OCI-LY7 (cell line): ENCODE results near the gene COX17. TPM values are rescaled to one million over a fixed set of nuclear protein-coding genes. Genes with fewer than 3 reads are reported as not detected.

Experiments
- BruUV-seq: library from RNA; stranded (reverse); fragments of 400-500 nt; replicated peaks from 2 replicates; lab custom pipeline; 2021; lab: Mats Ljungman, UMichigan
- CTCF ChIA-PET: fragments of 300-600 bp; sonication (Branson Sonifier 250); formaldehyde crosslinking; loops from one replicate; lab custom pipeline; 2022; ENCODE audit warnings: antibody characterized with exemption; ENCODE audit not compliant: unreplicated experiment; lab: Charles Lee
- POLR2A ChIA-PET: fragments of 300-600 bp; sonication (Branson Sonifier 250); formaldehyde crosslinking; loops from one replicate; lab custom pipeline; 2022; ENCODE audit warnings: antibody characterized with exemption; lab: Charles Lee
- DNase-seq: peaks from one replicate; pipeline ENCODE4 v3.0.0-alpha.2; 2015; ENCODE audit warnings: low spot score
- H2AFZ ChIP-seq: fragments of 200-600 bp; sonication (generic), shearing (Covaris generic); 2 replicates; pipeline ENCODE4 v1.6.1; 2014; ENCODE audit warnings: mild to moderate bottlenecking, antibody characterized with exemption, low read length, moderate library complexity
- H3K27ac ChIP-seq: fragments of 200-600 bp; sonication (generic); 2 replicates; pipeline ENCODE4 v1.5.1; 2014; ENCODE audit warnings: mixed run types, low read depth, mild to moderate bottlenecking, moderate library complexity, low read length, inconsistent platforms; ENCODE audit not compliant: poor library complexity, severe bottlenecking
- H3K36me3 ChIP-seq: fragments of 200-600 bp; sonication (generic); 2 replicates; pipeline ENCODE4 v1.6.1; 2014; ENCODE audit warnings: mild to moderate bottlenecking, antibody characterized with exemption, low read length, moderate library complexity, mixed read lengths; ENCODE audit not compliant: insufficient read depth
- H3K4me1 ChIP-seq: fragments of 200-600 bp; sonication (generic); 2 replicates; pipeline ENCODE4 v1.5.1; 2014; ENCODE audit warnings: mild to moderate bottlenecking, low read length; ENCODE audit not compliant: insufficient read depth, poor library complexity, severe bottlenecking
- H3K4me2 ChIP-seq: fragments of 200-600 bp; sonication (generic); 2 replicates; pipeline ENCODE4 v1.6.1; 2014; ENCODE audit warnings: mild to moderate bottlenecking, low read length
- H3K4me3 ChIP-seq: fragments of 200-600 bp; sonication (generic); 2 replicates; pipeline ENCODE4 v1.5.1; 2014; ENCODE audit warnings: mild to moderate bottlenecking, low read depth, low read length; ENCODE audit not compliant: poor library complexity, severe bottlenecking
- H3K79me2 ChIP-seq: fragments of 200-600 bp; sonication (generic); 2 replicates; pipeline ENCODE4 v1.6.1; 2016; ENCODE audit warnings: low read depth, mild to moderate bottlenecking, low read length, moderate library complexity, mixed read lengths; ENCODE audit not compliant: insufficient read depth
- H3K9me2 ChIP-seq: fragments of 200-600 bp; sonication (generic); 2 replicates; pipeline ENCODE4 v1.6.1; 2016; ENCODE audit warnings: mild to moderate bottlenecking, low read length, mixed read lengths; ENCODE audit not compliant: insufficient read depth
- H3K9me3 ChIP-seq: fragments of 200-600 bp; sonication (generic); 2 replicates; pipeline ENCODE4 v1.6.1; 2014; ENCODE audit warnings: mild to moderate bottlenecking, mixed run types, low read length, mixed read lengths
- H4K20me1 ChIP-seq: fragments of 200-600 bp; sonication (generic); 2 replicates; pipeline ENCODE4 v1.6.1; 2014; ENCODE audit warnings: mild to moderate bottlenecking, antibody characterized with exemption, low read length, moderate library complexity, mixed read lengths; ENCODE audit not compliant: insufficient read depth
- EZH2phosphoT487 ChIP-seq: fragments of 200-600 bp; sonication (generic); IDR thresholded peaks from 2 replicates; pipeline ENCODE4 v1.6.1; 2018; ENCODE audit warnings: low read depth, borderline replicate concordance, mild to moderate bottlenecking, mixed run types, antibody characterized with exemption, low read length, moderate library complexity, mixed read lengths
- intact Hi-C: fragments of 100-400 bp; cut with micrococcal nuclease; formaldehyde crosslinking; loops from one replicate; pipeline ENCODE4 v1.10.0; 2022; ENCODE audit not compliant: unreplicated experiment
- total RNA-seq, 2 experiments: library from RNA; depleted of rRNA in 1 of 2; stranded (reverse); fragments of >200 nt in 1 of 2; shearing (Covaris generic) in 1 of 2; gene quantifications; 2 replicates each; pipeline ENCODE4 v1.2.3, GENCODE V29; 2014 to 2022
- TF ChIP-seq, protein P1 (sequence below): fragments of 200-600 bp; sonication (generic); conservative IDR thresholded peaks from 2 replicates; pipeline ENCODE4 v1.5.1; 2014; ENCODE audit warnings: mild to moderate bottlenecking, antibody characterized with exemption, low read length, moderate library complexity, mixed read lengths

Gene COX17
- total RNA-seq, 2 experiments from 2014 or later = 77.3 to 80.0 TPM

DNA sequence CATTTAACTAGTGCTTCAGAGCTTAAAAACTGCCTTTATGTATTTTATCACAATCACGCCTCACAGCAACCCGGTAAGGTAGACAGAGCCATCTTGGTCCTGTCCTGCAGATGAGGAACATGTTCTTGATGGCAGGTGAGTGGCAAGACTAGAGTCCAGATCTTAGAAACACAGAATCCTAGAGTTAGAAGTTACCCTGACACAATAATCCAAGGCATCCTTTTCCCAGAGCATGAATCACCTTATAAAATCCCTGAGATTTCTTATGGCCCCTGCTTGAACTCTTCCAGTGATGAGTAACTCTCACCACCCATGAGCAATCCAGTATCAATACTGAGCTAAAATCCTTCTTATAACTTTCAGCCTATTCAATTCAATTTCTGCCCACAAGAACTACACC lies 33.7 kb downstream of the COX17 start:
- no peak overlapping the region for H3K27ac ChIP-seq
- H3K4me2 ChIP-seq = no peak overlapping the region
- DNase-seq = no peak
- no peaks in the 10 kb centered on the region for H3K79me2 ChIP-seq
- no peaks in the 10 kb centered on the region for H3K36me3 ChIP-seq
- no peaks in the 10 kb centered on the region for H3K9me2 ChIP-seq
- no peak overlapping the region for H3K4me3 ChIP-seq
- H3K9me3 ChIP-seq = no peaks in the 10 kb centered on the region
- CTCF ChIA-PET = no interaction called here
- no peaks in the 10 kb centered on the region for H4K20me1 ChIP-seq
- intact Hi-C loops = no loop called here
- no peak overlapping the region for H2AFZ ChIP-seq
- H3K4me1 ChIP-seq = no peaks in the 10 kb centered on the region
- BruUV-seq = no TSS peak
- no peak for TF ChIP-seq EZH2phosphoT487
- TF ChIP-seq, protein P1, sequence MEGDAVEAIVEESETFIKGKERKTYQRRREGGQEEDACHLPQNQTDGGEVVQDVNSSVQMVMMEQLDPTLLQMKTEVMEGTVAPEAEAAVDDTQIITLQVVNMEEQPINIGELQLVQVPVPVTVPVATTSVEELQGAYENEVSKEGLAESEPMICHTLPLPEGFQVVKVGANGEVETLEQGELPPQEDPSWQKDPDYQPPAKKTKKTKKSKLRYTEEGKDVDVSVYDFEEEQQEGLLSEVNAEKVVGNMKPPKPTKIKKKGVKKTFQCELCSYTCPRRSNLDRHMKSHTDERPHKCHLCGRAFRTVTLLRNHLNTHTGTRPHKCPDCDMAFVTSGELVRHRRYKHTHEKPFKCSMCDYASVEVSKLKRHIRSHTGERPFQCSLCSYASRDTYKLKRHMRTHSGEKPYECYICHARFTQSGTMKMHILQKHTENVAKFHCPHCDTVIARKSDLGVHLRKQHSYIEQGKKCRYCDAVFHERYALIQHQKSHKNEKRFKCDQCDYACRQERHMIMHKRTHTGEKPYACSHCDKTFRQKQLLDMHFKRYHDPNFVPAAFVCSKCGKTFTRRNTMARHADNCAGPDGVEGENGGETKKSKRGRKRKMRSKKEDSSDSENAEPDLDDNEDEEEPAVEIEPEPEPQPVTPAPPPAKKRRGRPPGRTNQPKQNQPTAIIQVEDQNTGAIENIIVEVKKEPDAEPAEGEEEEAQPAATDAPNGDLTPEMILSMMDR = no peak
- POLR2A ChIA-PET = interaction anchor here (0.6 kb wide), 1 partner anchor 67 kb away, joined by 3 read pairs; no protein-coding TSS in a partner anchor

DNA sequence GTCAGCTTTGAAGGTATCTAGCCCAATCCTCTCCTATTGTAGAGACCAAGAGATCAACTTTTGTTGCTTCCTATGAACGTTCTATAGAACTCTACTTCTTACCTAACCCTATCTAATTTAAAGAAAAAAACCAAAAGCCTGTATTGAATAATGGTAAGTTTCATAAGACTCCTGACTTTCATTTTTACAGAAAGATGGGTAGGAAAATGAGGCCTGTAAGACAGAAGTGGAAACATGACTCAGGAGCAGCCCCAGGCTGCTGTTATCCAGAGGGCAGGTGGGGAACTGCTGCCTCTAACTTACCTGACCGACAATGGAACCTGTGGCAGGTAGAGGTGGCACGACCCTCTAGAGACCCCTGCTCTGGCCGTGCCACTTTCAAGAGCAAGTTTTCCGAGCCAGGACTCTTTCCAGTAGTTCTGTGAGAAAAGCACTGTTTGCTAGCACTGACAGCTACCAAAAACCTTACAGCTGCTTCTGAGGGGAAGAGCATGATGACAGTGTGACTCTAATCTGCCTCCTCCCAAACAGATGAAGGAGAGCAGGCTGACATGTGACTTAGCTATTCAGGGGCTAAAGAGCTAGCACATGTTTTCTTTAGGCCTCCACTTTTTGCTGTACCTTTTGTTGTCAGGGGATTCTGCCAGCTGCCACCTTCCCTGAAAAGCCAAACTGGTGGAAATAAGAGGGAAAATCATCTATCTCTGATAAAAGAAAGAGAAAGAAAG lies 34.3 kb downstream of the COX17 start:
- Histone ChIP-seq H3K79me2 (no peaks in the 10 kb centered on the region), H3K9me2 (no peaks in the 10 kb centered on the region), H4K20me1 (no peaks in the 10 kb centered on the region), H3K4me2 (no peak overlapping the region), H2AFZ (no peak overlapping the region), H3K4me3 (no peak overlapping the region), H3K27ac (no peak overlapping the region), H3K4me1 (no peaks in the 10 kb centered on the region), H3K36me3 (no peaks in the 10 kb centered on the region), H3K9me3 (no peaks in the 10 kb centered on the region)
- CTCF ChIA-PET = no interaction called here
- no TSS peak for BruUV-seq
- DNase-seq = no peak
- intact Hi-C loops = no loop called here
- TF ChIP-seq, protein P1 = no peak
- TF ChIP-seq EZH2phosphoT487 = no peak
- POLR2A ChIA-PET = no interaction called here

DNA sequence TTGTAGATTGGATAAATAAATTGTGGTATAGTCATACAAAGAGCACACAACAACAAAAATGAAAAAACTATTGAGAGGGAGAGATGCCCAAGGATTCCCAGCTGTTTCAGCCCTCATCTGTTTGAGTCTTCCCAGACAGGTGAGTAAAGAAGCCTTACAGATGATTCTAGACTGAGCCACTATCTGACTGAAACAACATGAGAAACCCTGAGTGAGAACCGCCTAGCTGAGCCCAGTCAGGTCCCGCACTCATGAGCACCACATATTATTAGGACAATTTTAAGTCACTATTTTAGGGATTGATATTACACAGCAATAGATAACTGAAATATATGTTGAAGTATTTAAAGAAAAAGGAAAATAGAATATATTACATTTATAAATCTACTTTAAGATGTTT lies 35.8 kb downstream of the COX17 start:
- no peaks in the 10 kb centered on the region for H3K4me1 ChIP-seq
- H3K9me2 ChIP-seq = no peaks in the 10 kb centered on the region
- H4K20me1 ChIP-seq = no peaks in the 10 kb centered on the region
- no peak overlapping the region for H3K4me2 ChIP-seq
- H3K4me3 ChIP-seq = no peak overlapping the region
- intact Hi-C loops = no loop called here
- H2AFZ ChIP-seq = no peak overlapping the region
- ChIA-PET POLR2A (interaction anchor here (0.6 to 0.7 kb wide), 2 partner anchors 122 to 147 kb away, joined by 3 read pairs; no protein-coding TSS in a partner anchor), CTCF (no interaction called here)
- no peaks in the 10 kb centered on the region for H3K36me3 ChIP-seq
- no peaks in the 10 kb centered on the region for H3K9me3 ChIP-seq
- H3K27ac ChIP-seq = no peak overlapping the region
- no peak for TF ChIP-seq EZH2phosphoT487
- TF ChIP-seq, protein P1 = no peak
- BruUV-seq = no TSS peak
- DNase-seq = no peak
- no peaks in the 10 kb centered on the region for H3K79me2 ChIP-seq
